NCI-H82 (cell line): ENCODE results near the gene TMEM213.

Experiments
- DNase-seq: peaks from one replicate; lab custom pipeline; 2025; lab: John Stamatoyannopoulos, UW

Gene TMEM213, protein sequence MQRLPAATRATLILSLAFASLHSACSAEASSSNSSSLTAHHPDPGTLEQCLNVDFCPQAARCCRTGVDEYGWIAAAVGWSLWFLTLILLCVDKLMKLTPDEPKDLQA

GRCh38 chr7:138797715-138798320 is at the start of gene TMEM213, which contains the start of gene ATP6V0A4:
TSS of gene TMEM213 (plus strand) at chr7:138797994. CDS start at chr7:138798105, 111 bp downstream.
TSS of gene ATP6V0A4 (minus strand) at chr7:138798196. CDS start at chr7:138771247, 26,949 bp downstream.
- DNase-seq, result peak; percentile 9

- no peak for DNase-seq
Measured at GRCh38 chr7:138748666-138749065, 49.1 kb upstream of the TMEM213 start.

DNA sequence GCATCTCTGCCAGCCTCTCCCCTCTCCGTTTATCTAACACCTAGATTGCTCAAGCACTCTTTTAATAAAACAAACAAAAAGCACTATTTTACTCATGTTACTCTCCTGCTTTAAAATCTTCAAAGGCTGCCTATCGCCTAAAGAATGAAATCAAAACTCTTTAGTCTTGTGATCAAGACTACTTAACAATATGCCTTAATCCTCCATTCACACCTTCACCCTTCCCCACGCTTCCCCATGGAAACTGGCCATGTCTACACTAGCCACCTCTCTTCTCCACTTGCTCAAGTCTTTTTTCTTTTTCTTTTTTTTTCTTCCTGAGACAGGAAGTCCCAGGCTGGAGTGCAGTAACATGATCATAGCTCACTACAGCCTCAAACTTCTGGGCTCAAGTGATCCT is 47.8 kb upstream of the TMEM213 start:
- DNase-seq, result no peak

GRCh38 chr7:138750473-138750872 is 47.3 kb upstream of the TMEM213 start:
- no peak for DNase-seq

DNA sequence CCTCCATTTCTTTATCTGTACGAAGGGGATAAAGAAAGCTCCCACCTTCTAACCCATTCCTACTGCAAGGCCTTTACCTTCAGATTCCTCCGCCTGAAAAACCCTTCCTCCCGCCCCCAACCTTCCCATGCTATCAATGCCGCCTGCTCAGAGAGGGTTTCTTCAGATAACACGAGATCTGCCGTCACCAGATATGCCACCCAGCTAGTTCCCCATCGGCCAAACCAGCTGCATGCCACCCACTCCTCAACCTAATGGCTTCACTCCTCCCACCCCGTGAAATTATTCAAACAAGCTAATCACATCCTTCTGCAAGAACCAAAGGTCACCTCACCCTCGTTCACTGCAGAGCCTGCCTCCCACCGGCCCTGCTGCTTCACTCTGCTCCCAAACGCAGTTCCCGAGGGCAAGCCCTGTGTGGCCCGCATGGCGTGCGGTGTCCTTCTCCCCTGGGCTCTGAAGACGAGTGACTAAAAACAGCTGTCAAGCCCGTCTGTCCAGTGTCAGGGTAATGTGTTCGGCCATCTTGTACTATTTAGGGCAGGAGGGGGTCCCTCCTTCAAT is 46.8 kb upstream of the TMEM213 start:
- DNase-seq, result no peak

- no peak for DNase-seq
Measured at GRCh38 chr7:138752518-138753149, 45.2 kb upstream of the TMEM213 start.

DNA sequence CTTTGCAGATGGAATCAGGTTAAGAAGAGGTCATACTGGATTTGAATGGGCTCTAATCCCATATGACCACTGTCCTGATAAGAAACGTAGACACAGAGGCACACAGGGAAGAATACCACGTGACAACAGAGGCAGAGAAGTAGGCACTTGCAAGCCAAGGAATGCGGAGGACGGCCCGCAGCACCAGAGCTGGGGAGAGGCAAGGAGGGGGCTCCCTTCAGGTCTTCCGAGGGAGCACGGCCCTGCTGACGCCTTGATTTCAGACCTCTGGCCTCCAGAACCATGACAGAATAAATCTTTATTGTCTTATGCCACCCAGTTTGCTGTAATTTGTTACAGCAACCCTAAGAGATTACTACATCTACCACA is 44.7 kb upstream of the TMEM213 start:
- DNase-seq, result no peak

- DNase-seq, result peak; percentile 37
Measured at GRCh38 chr7:138753610-138754009, 44.2 kb upstream of the TMEM213 start.

- DNase-seq, result peak; percentile 49
Measured at GRCh38 chr7:138755331-138755747, 42.5 kb upstream of the TMEM213 start.

GRCh38 chr7:138755842-138756590 is 41.8 kb upstream of the TMEM213 start:
- no peak for DNase-seq

DNA sequence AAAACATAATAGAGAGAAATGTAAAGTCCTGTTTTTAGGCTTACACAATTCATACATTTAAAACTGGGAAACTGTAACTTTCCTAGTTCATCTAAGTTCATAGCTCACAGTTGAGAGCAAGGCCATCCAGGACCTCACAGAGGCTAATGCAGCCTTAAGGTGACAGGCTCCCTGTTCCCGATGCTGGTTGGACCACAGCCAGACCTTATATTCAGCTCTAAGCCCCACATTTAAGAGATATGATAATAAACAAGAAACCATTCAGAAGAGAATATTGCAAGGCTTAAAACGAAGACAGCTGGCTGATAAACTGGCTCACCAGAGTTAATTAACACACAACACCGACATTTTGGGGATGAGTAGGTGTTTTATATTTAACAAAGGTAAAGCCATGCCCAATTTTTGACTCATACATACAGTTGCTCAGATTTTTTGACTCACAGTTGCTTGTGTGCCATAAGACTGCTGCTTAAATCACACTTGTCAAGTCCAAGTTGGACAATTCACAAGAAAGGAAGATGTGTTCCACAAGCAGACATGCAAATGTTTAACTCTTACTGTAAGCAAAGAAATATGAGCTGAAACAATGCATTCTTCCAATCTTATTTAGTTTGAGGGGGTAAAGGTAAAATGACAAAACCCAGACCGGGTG is 41.1 kb upstream of the TMEM213 start:
- DNase-seq, result peak; percentile 35

GRCh38 chr7:138768241-138768640 is 29.6 kb upstream of the TMEM213 start:
- peak; percentile 52 for DNase-seq

- no peak for DNase-seq
Measured at GRCh38 chr7:138770904-138771303, 26.9 kb upstream of the TMEM213 start.

- no peak for DNase-seq
Measured at GRCh38 chr7:138773176-138773575, 24.6 kb upstream of the TMEM213 start.

DNA sequence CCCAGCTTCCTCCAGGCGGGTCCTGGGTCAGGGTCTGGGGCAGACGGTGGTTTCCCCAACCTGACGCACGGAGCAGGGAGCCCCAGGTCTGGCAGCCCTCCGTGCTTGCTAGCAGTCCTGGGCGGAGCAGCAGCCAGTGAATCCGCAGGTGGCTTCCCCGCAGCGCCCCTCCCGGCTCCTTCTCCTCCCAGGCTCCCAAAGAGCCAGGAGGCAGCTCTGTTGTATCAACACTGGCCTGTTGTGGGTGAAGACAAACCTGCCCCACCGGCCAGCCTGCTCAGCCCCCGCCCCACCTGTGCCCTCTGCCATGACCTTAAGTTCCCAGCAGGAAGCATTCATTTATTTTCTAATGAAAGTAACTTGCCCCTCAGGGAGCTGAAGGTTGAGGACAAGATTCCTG is 24.0 kb upstream of the TMEM213 start:
- DNase-seq, result no peak

DNA sequence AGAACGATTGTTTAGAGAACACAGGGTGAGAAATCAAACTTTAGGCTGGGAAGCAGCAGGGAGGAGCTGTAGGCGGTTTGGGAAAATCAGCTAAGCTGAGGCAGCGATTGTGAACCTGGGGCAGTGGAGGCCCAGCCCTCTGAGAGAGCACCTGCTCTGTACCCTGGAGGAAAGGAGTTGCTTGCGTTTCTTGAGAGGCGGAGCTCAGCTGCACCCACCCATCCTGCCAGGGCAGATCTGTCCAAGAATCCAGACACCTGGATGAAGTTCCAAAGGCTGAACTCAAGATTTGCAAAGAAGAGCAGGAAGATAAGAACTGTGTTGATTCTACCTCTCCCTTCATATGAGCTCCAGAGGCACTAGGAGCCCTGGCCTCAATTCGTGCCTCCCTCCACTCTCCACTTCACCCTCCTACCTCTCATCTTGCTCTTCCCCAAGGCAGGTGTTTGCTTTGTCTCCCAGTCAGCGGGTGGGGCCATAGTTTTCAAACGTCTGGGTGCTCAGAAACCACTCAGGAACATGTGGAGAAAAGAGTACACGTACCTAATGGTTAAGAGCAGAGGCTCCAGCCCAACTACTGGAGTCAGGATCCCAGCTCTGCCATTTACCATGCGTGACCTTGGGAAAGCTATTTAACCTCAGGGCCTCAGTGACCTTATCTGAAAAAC is 21.5 kb upstream of the TMEM213 start:
- no peak for DNase-seq

DNA sequence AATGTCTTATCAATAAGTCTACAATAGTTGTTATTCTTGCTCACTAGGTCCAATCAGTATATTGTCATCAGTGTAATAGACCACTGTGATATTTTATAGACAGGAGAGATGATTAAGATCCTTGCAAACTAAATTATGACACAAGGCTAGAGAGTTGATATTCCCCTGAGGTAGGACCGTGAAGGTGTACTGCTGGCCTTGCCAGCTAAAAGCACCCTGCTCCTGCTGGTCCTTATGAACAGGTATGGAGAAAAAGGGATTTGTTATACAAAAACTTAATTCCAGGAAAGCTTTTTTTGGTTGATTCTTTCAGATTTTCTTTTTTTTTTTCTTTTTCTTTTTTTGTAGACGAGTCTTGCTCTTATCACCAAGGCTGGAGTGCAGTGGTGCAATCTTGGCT is 16.8 kb upstream of the TMEM213 start:
- no peak for DNase-seq

DNA sequence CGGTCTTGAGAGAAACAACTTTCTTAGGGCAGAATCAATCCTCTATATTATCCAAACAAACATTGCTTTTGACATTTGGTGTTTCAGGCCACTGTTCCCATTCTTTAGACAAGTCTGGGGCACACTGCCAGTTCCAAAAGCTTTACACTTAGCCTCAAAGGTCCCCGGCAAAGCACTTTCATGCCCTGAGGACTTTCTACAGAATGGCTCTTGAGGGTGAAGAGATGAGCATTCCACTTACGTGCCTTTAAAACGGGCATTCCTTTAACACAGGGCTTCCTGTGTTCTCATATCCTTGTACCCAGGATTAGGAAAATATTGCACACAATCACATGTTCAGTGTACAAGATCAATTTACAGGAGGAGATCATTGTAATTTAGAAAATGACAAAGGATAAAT is 13.1 kb upstream of the TMEM213 start:
- DNase-seq, result no peak

GRCh38 chr7:138785587-138786437 is 12.0 kb upstream of the TMEM213 start:
- no peak for DNase-seq

DNA sequence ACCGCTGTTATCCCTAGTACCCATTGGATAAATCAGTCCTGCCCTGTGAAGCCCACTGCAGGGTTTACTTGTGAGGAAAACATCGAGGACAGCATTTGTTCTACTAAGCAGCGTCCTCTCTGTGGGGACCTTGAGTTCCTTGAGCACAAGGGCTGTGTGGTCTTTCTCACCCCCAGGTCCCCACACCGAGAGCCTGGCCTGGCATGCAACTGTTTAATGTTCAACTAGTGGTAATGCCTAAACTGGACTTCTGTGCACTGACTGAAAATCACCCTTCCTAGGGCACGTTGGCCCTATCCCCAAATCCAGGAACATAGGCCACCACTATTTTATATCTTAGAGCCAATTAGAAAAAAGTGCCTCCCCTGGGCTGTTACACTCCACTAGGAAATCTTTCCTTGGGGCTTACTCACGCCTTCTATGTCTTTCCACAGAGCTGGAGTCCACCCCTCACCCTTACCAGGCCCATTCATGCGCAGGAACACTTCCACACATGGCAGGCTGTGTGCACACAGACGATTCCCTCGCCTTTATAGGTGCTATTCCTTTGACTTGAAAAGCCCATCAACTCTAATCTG is 1.7 kb upstream of the TMEM213 start:
- no peak for DNase-seq
